Amygdala (tissue), 56 donors: ENCODE measurements around the gene FGFBP3.
A peak's percentile ranks its signal among the peaks of the same experiment; 100 is the strongest.

Source experiments
- DNase-seq, 56 donors: peaks; one replicate each; lab custom pipeline; 2025; lab: John Stamatoyannopoulos, UW

FGFBP3 gene

GRCh38 chr10:91864099-91864498, 45.2 kb downstream of the FGFBP3 start:
- DNase-seq, result peak in 1 of 56 donors; percentile 6

- no peak for DNase-seq
These were observed 48.4 kb downstream of the FGFBP3 start for GRCh38 chr10:91860885-91861284.

- DNase-seq, result no peak
These were observed 52.6 kb downstream of the FGFBP3 start for GRCh38 chr10:91856637-91857036.
